Measurements from ENCODE around the gene ST6GALNAC3.

The ST6GALNAC3 gene

DNA sequence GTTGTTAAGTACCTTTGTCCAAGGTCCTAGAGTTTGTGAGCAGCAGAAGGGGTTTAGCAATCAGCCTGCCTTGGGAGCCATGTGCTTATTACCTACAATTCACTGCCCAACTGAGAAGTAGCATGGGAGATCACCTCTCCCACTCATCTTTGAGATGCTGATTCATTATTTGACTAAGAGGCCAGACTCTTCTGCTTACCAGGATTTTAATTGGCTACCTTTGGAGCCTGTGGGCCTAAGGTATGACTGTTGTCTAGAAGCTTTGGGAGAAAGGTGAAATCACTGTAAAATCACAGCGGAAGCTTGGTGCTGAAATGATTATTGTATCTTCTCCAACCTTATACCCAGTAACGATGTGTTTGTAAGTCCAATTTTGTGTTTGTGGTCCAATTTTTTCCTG is 213.4 kb downstream of the ST6GALNAC3 start:
- no peak for DNase-seq (ENCODE audit: low read depth)

DNA sequence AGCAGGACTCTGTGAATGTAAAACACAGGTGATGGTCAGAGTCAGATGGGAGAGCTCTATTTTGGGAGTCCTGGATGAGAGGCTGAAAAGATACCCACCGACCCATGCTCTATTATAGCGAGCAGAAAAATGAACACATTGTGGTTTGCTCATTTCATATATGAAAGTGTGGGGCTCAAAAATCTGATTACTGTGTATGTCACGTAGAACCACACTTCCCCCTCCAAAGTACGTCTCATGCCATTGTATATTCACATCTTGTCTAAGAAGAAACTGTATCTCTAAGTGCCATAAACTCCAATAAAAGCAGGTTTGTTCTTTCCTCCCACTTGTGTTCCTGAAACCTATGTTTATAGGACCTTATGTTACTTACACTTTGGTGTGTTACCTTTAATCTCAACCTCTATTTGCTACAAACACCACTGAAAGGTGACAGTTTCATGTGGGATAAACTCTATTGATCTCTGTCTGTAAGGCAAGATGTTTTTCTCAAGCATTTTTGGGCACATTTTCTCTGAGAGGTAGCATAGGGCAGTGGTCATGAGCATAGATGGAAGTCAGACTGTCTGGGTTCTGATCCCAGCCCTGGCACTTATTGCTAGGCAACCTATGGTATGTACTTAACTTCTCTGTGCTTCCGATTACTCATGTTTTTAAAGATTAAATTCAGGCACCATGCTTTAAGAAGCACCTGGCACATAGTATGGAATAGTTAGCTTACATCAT is 214.4 kb downstream of the ST6GALNAC3 start:
- DNase-seq (ENCODE audit: low read depth): no peak

DNA sequence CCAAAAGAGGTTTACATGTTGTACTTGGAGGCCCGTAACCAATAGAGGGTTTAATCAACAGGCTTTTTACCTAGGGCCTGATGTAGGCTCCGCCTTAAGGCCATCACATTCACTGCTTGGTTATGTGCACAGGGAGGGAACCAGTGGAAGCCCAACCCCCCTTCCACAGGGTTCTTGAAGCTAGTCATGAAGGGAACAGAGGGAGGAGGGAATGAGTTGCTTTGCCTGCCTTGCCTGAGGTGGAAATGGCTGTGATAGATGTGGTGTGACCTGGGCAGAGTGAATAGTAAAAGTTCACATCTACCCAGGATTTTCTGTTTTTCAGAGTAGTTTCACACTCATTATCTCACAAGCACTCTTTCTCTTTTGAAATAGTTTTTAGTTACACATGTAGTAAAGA is 215.1 kb downstream of the ST6GALNAC3 start:
- no peak for DNase-seq (ENCODE audit: low read depth)

DNA sequence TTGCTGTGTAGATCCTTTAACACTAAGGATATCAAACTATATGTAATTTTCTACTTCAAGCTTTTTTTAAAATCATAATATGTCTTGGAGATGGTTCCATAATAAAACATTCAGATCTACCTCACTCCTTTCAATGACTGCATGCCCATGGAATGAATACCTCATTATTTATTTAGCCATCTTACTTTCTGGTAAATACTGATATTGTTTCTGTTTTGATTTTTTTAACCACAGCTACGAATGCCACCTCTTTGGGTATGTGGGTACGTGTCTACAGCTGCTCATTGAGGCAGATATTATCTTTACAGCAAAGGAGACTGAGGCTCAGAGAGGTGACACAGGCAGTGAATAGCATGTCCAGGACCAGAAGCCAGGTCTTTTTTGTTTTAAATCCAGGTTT is 215.7 kb downstream of the ST6GALNAC3 start:
- no peak for DNase-seq (ENCODE audit: low read depth)

DNA sequence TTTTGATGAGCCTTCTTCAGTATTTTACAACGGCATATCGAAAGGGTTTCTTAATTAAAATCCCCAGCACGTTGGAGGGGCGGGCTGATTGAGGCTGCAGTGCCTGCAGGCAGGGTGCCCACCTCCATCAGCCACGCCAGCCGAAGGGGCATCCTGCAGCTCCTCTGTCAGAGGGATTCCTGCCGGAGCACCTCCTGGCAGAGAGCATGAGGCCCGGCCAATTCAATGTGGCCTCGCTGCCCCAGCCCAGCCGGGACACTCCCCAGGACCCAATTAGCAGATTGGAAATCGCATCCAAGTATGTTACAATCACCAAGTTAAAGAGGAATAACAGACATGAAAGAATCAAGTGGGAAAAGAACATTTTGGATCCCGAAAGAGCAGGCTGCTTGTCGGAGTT is 216.6 kb downstream of the ST6GALNAC3 start:
- DNase-seq (ENCODE audit: low read depth): no peak

DNA sequence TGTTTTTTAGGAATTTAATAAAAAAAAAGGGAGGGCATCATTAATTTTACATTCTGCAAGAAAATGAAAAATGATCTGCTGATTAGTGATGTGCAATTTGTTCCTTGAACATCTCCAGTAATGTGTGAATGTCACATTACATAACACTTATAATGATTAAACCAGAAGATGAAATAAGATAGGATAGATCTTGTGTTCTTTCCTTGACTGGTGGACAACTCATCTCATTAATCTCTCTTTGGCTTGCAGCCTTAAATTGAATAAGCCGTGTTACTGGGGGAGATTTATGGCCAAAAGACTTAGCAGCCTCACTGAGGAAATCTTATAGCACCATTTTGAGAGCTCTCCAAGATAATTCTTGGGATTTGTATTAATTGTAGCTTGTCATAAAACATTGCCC is 217.2 kb downstream of the ST6GALNAC3 start:
- DNase-seq (ENCODE audit: low read depth): no peak

- DNase-seq (ENCODE audit: low read depth): no peak
Measured at GRCh38 chr1:76292418-76293184, 218.1 kb downstream of the ST6GALNAC3 start.

DNA sequence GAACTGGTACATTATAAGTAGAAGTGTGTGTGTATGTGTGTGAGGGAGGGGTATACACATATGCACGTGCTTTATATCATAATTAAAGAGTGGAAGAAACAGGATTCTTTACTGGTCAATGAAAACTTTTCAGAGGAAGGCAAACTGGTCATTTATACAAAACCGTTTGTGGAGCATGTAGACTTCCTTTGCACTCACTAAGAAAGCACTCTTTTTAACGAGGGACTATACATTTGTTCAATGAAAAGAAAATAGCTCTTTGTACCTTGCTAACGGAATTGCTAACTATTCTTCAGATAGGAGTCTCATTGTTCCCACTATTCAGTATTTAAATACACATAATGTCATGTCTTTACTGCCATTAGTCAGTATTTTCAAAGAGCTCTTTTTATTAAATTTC is 219.3 kb downstream of the ST6GALNAC3 start:
- DNase-seq (ENCODE audit: low read depth): no peak

- no peak for DNase-seq (ENCODE audit: low read depth)
Measured at GRCh38 chr1:76294482-76295194, 220.1 kb downstream of the ST6GALNAC3 start.

GRCh38 chr1:76298399-76298798 is 223.9 kb downstream of the ST6GALNAC3 start:
- no peak for DNase-seq (ENCODE audit: low read depth)

- no peak for DNase-seq (ENCODE audit: low read depth)
Measured at GRCh38 chr1:76299036-76299435, 224.5 kb downstream of the ST6GALNAC3 start.

- DNase-seq (ENCODE audit: low read depth): no peak
Measured at GRCh38 chr1:76300556-76300955, 226.0 kb downstream of the ST6GALNAC3 start.

GRCh38 chr1:76302711-76303339 is 228.3 kb downstream of the ST6GALNAC3 start:
- DNase-seq (ENCODE audit: low read depth): no peak

DNA sequence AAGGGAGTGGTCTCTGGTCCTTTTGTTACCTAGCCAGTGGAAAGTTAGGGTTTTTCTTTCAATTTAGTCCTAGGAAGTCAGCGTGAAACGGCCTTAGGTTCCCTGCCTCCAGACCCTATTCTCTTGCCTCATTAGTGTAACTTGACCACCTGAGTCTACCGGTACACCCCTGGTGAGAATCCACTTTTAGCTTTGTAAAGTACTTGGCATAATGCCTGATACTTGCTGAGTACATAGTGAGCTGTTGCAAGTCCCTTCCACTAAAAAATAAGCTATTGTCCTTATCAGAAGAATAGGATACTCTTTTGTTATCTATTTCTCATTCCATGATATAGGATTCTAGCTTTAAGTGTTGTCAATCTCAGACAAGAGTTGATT is 228.8 kb downstream of the ST6GALNAC3 start:
- no peak for DNase-seq (ENCODE audit: low read depth)

GRCh38 chr1:76313304-76313703 is 238.8 kb downstream of the ST6GALNAC3 start:
- no peak for DNase-seq (ENCODE audit: low read depth)

GRCh38 chr1:76314730-76315129 is 240.2 kb downstream of the ST6GALNAC3 start:
- peak; percentile 1 for DNase-seq (ENCODE audit: low read depth)

DNA sequence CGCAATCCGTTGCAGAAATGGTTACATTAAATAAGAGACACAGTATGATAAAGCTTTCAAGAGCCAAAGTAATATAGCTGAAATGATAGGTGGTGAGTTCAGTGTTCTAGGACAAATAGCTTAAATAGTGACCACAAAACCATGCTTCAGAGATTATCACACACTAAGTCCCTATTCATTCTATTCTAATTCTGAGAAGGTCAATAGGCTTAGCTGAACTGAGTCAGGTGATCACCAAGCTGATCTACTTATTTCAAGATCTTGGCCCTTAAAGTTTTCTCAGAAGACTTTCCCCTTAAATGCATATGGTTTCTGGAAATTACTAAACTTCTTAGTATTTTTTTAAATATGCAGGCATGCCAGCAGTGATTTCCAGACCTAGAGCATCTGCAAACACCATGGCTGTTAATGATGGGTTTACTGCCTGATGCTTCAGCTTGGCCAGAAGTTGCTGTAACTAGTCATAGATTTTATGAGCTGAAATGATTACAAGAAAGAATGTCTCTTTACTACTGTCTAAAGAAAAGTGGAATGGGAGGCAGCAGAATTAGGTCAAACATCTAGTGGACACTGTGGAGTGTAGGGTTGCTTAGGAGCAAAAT is 242.9 kb downstream of the ST6GALNAC3 start:
- no peak for DNase-seq (ENCODE audit: low read depth)

- peak; percentile 42 for DNase-seq (ENCODE audit: low read depth)
Measured at GRCh38 chr1:76330991-76331603, 256.6 kb downstream of the ST6GALNAC3 start.

GRCh38 chr1:76335882-76336281 is 261.3 kb downstream of the ST6GALNAC3 start:
- DNase-seq (ENCODE audit: low read depth): no peak

GRCh38 chr1:76336931-76337371 is 262.4 kb downstream of the ST6GALNAC3 start:
- peak; percentile 76 for DNase-seq (ENCODE audit: low read depth)

DNA sequence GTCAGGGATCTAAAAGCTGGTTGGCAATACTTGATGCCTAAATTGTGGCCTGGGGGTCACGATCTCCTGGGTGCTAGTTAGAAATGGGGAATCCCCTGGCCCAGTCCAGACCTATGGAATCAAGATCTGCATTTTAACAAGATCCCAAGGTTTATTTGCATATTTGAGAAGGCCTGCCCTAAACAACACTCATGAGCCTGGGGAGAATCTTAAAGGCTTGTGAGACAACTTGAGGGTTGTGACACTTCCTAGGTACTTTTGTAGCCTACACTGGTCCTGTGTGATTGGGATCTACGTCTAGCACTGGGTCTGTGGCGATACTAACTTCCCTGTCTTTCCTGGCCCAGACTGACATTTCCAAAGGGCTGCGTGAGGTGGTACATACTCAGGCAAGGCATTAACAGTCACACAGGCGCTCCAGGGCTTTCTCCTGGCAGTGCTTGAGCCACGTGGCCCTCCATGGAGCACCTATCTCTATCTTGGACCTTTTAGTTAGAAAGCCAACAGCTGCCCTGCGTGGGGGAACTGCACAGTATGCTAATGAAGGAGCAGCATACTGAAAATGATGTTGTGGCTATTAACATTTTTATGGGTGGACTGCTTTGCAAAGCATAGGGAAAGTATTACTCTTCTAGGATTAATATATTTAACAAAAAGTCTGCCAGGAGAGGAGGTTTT is 263.1 kb downstream of the ST6GALNAC3 start:
- DNase-seq (ENCODE audit: low read depth): no peak
